SKM-1 treated with dmso at 0.1 percent for 144 hours (cell line): ENCODE measurements around the gene OR2V1.
"Not testable (repeated sequence)": the region's sequence is repeated elsewhere in the genome, so short reads cannot be mapped to it uniquely, and the experiment has no call there.

Experiments used
- DNase-seq: peaks from one replicate; lab custom pipeline; 2025; ENCODE audit not compliant: unreplicated experiment; lab: John Stamatoyannopoulos, UW

The OR2V1 gene

DNA sequence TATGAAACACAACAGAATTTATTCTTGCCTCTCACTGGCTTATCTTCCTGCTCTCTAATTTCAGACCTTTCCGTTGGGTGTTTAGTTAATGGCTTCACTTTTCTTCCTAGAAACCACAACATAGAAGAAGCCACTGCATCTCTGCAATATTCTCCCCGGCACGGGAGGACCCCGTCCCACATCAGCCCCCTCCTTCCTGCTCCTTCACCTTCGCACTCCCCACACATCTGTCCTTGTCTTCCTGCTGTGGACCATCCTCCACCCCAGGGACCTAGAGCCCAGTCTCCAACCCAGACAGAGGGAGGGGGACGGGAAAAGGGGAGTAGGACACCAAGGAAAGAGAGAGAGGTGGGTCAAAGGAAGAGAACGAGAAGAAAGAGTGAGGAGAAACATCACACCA lies 1.4 kb downstream of the OR2V1 start:
- DNase-seq: no peak

DNA sequence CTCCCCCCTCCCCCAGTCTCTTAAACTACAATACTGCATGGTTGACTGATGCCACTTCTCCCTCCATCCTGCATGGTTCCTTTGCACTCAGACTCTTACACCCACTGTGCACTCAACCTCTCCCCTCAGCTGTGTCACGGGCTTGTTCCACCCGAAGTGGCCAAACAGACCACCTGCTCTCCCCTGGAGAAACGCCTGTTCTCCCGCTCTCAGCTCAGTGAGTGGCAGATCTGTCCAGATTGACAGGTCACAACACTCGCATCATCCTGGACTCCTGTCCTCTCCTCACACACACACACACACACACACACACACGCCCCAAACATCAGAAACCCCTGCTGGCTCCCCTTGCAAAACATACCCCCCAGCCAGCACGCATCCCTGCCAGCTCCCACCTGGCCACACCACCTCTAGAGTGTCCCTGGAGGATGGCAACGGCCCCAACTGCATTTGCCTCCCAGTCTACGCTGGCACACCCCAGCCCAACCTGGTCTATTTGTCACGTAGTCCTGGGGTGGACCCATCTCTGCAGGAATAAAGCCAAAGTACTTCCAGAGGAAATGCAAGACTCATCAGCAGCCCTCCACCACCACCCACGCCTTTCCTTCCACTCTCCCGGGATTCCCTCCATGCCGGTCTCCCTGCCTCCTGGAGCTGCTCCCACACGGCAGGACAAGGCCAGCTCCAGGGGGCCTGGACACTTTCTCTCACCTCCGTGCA lies 2.9 kb downstream of the OR2V1 start:
- DNase-seq: no peak

DNA sequence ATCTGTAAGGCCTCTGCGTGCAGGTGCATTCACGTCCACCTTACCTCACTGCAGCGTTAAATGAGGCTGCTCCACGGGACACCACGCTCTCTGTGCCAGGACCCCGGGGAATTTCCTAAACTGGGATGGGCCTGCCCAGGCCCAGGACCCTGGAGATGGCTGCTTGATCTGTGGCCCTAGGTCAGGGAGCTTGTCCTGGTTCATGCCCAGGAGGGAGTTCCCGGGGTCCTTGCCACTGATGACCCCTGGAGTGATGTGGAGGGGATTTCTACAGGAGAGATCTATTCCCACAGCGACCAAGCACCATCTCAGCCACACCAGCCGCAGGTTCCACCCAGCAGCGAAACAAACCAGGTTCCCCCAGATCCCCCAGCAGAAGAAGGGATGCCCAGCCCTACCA lies 3.5 kb downstream of the OR2V1 start:
- DNase-seq: no peak

DNA sequence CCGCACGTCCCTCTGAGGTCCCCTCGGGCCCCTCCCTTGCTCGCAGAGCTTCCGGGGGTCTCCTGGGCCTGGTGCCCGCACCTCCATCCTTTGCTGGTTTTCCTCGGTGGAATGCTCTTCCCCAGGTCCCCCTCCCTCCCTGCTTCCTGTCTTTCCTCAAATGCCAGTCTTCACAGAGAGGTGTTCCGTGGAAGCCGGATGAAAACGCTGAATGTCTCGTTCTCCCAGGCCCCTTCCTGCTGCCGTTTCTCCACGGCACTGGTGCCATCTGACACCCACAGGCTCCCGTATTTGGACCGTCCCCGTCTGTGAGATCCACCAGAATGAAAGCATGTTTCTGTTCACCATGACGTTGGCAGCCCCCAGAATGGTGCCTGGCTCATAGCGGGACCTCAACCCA lies 4.1 kb downstream of the OR2V1 start:
- DNase-seq: no peak

DNA sequence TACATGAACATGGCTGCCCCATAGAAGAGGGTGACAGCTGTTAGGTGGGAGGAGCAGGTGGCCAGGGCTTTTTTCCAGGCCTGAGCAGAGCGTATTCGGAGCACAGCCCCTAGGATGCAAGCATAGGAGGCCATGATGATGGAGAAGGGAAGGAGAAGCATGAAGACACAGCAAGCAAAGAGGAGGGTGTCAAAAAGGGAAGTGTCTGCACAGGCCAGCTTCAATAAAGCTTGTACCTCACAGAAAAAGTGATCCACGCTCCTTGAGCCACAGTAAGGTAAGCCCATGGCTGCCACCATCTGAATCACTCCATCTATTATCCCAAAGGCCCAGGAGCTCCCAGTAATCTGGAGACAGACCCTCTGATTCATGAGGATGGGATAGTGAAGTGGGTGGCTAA lies 6.4 kb downstream of the OR2V1 start:
- no peak for DNase-seq

DNA sequence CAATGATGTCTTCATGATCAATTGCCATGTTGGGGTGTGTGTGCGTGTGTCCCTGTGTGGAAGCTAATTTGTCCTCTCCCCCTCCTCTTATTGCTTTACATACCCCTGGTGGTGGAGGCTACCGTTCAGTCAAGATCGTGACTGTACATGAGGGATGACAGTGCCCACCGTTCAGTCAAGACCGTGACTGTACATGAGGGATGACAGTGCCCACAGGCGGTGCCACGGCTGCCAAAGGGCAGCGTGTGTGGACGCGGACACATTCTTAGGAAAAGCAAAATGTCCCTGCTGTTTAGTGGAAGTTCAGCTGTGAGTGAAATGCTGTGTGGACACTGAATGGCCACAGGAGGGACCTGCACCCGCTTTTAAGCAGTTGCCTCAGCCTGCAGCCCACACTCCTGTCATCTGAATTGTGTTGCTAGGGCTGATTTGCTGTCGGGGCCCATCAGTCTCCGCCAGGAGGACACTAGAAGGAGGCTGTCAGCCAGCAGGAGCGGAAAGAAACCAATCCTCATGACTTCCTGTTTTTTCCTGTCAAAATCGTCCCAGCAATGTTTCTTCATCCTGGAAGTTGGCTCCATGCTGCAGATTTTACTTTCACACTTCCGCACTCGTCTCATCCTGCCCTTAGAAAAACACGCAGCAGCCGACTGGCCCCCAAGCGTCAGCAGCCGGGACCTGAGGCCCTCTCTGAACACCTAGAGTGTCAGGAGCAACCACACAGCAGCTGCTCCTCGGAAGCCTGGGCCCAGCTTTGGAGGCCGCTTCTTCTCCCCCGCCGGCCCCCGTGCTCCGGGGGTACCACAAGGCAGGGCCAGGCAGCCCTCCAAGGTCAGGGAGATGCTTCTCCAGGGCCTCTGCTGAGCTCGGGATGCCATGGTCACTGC lies 9.1 kb downstream of the OR2V1 start:
- DNase-seq: no peak

DNA sequence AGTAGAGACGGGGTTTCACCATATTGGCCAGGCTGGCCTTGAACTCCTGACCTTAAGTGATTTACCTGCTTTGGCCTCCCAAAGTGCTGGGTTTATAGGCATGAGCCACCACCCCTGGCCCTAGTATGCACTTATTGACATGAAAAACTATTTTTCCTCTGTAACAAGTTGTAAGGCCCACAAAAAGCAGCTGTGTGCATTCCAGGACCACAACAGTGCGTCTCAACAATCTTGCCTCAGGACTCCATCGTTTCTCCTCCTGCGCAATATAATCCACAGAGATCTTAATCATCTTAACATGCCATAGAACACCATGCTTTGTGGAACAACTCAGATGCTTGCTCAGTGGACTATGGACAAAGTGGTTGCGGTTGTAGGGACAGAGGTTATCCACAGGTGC lies 10.2 kb downstream of the OR2V1 start:
- DNase-seq: no peak

DNA sequence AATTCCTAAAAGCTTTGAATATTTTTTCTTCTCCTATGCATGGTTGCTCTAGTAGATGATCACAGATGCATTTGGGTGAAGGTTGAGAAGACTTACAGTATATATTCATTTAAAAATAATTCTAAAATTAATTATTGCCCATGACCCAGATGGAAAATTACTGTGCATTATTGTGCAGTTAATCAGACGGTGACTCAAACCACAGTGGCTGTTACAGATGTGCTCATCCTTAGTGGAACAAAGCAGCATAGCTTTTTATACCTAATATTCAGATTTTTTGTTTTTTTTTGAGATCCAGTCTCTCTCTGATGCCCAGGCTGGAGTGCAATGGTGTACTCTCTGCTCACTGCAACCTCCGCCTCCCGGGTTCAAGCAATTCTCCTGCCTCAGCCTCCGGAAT lies 10.7 kb downstream of the OR2V1 start:
- DNase-seq: no peak

DNA sequence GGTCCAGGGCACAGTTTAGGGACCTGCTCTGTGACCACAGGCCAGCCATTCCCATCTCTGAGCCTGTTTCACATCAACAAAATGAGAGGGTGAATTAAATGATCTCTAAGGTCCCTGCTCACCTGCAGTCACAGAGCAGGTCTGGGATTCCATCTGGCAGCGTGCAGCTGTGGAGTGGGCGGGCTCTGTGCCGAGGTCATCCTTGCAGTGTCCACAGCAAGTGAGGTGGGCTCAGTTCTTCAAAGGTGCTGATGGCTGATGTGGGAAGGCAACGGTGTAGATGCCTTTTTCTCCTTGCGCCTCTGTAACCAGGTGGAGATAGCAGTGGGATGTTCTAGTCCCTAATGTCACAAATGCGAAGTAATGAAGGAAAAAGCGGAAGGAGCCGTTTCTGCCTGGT lies 11.9 kb downstream of the OR2V1 start:
- no peak for DNase-seq

DNA sequence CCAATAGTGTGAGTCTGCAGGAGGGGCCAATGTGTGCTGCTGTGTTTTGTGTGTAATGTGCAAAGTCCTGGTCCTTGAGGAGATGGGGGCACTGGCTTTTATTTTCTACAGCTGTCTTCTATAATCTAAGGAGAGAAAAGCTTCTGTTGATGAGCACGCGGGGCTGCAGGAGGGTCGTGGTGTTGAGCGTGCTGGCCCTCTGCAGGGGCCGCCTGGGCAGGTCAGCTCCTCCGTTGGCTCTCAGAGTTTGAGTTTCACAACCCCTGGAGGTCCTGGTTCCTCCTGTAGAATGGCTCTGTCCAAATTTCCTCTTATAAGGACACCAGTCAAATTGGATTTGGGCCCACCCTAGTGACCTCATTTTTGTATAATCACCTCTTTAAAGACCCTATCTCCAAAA lies 12.6 kb downstream of the OR2V1 start:
- no peak for DNase-seq

DNA sequence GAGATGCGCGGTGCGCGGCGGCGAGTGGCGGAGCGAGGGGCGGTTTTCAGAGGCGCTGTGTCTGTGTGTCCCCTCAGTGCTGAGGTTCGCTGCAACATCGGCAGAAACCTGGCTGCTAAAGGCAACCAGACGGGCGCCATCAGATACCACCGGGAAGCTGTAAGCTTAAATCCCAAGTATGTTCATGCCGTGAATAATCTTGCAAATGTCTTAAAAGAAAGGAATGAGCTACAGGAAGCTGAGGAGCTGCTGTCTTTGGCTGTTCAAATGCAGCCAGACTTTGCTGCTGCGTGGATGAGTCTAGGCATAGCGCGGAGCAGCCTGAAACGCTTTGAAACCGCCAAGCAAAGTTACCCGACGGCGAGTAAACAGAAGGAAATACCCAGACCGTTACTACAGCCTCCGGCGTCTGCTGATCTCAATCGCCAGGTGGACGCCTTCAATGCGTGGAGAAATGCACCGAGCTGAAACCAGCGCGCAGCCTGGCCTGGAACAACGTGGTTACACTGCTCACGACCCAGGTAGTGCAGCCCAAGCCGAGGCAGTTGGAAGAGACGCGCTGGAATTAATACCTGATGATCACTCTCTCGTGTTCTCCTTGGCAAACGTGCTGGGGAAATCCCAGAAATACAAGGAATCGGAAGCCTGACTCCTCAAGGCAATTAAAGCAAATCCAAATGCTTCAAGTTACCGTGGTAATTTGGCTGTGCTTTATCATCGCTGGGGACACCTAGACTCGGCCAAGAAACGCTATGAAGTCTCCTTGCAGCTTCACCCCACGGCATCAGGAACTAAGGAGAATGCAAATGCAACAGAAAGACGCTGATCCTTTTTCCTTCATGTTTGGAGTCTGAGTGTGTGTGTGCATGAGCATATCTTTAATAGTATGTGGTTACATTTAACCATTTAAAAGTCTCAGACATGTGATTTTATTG lies 15.9 kb downstream of the OR2V1 start:
- no peak for DNase-seq

DNA sequence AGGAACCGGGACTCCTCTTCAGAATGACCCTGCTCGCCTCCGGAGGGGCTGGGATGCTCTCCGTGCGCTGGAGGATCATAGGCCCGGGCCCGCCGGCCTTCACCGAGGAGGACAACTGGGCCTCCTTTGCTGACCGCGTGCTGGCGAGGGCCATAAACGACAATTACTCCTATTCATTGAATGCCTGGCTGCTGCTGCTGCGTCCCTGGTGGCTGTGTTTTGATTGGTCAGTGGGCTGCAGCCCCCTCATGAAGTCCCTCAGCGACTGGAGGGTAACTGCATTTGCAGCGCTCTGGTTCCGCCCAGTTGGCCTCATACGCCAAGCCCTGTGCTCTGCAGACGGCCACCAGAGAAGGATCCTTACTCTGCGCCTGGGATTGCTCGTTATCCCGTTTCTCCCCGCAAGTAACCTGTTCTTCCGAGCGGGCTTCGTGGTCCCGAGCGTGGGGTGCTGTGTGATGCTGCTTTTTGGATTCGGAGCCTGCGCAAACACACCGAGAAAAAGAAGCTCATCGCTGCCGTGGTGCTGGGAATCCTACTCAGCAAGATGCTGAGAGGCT lies 16.6 kb downstream of the OR2V1 start:
- DNase-seq: no peak

DNA sequence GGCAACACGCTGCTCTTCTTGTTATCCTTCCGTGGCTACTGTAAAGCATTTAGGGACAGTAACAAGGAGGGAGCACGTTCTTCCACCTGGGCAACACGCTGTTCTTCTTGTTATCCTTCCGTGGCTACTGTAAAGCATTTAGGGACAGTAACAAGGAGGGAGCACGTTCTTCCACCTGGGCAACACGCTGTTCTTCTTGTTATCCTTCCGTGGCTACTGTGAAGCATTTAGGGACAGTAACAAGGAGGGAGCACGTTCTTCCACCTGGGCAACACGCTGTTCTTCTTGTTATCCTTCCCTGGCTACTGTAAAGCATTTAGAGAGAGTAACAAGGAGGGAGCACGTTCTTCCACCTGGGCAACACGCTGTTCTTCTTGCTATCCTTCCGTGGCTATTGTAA lies 17.4 kb downstream of the OR2V1 start:
- DNase-seq: not testable (repeated sequence)

DNA sequence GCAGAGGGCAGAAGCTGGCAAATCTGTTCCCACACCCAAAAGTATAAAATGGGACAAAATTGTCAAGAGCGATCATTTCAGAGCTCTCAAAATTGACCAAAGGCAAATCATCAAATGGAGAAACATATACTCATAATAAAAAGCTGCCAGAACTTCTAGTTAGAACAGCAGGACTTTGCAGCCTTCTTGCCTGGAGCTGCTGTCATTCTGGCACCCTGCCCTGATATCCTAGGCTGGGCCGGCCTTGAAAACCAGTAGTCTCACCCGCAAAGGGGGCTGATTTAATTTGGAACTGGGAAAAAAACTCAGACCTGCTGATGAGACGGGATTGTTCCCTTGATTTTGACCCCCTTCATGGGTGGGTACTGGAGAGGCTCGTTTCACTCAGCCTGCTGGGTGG lies 18.5 kb downstream of the OR2V1 start:
- no peak for DNase-seq

DNA sequence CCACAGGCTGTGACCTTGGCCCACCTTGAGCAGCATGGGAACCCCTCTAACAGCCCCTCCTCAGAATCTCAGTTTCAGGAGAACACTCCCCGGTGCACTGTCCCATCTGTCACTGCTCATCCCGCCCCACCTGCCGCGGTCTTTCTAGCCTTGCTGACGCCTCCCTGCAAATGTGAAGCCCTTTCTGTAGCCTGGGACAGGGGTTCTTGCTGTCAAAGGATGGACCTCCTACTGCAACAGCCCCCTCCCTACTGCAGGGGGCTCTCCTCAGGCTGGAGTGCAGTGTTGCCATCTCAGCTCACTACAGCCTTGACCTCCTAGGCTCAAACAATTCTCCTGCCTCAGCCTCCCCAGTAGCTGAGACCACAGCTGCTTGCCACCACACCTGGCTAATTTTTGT lies 20.0 kb downstream of the OR2V1 start:
- DNase-seq: no peak

DNA sequence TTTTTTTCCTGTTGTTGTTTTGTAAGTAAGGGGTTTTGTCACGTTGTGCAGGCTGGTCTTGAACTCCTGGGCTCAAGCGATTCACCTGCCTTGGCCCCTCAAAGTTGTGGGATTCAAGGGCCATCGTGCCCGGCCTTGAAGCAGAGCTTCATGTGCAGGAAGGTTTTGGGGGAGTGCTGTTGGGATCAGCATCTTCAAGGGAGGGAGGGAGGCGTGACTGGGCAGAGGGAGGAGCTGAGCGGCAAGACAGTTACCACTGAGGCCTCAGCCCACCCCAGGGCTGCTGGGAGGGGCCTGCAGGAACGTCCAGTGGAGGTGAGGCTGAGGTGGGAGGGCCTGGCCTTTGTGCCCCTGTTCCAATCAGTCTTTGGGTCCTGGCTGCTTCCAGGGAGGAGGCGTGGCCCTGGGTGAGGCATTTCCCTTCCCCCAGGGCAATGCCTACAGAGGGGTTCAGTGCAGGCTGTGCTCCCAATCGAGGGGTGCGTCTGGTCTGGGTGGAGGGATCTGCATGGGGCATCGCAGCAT lies 21.4 kb downstream of the OR2V1 start:
- no peak for DNase-seq

DNA sequence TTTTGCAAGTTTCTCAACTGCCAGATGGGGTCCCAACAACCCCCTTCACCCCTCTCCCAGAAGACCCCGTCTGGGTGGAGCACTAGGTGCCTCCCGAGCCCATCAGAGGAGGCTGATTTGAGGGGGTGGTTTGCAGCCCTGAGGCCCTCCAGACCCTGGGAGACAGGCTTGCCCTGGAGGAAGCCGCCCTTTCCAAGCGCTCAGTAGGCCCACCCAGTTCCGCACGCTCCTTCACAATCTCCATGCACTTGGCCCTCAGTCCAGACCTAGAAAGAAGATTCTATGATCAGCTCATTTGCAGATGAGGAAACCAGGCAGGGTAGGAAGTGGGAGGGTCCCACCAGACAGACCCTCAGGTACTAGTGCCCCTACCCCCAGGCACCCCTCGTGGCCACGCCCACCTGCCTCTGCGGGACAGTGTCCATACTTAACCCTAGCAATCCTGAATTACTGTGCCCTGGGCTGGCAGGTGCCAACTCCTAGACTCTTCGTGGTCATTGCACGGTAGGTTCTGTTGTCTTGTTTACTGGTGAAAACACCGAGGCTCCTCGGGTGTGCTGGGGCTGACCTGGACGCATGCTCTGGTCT lies 22.3 kb downstream of the OR2V1 start:
- DNase-seq: no peak

DNA sequence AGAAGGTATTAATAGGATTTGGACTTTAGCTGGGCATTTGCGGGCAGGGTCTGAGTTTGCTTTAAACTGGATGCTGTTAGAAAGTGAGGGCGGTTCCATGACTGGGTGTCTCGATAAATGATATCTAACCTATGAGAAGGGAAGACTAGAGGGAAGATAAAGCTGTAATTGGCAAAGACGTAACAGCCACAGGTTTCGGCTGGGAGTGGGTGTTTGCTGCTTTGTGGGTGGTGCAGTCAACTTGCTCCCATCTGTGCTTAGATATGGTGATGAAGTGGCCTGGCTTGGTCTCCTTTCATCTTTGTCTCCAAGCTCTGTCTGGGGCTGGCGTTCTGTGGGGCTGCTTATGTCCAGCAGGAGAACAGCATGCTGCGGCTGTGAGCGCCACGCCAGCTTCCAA lies 23.3 kb downstream of the OR2V1 start:
- no peak for DNase-seq

DNA sequence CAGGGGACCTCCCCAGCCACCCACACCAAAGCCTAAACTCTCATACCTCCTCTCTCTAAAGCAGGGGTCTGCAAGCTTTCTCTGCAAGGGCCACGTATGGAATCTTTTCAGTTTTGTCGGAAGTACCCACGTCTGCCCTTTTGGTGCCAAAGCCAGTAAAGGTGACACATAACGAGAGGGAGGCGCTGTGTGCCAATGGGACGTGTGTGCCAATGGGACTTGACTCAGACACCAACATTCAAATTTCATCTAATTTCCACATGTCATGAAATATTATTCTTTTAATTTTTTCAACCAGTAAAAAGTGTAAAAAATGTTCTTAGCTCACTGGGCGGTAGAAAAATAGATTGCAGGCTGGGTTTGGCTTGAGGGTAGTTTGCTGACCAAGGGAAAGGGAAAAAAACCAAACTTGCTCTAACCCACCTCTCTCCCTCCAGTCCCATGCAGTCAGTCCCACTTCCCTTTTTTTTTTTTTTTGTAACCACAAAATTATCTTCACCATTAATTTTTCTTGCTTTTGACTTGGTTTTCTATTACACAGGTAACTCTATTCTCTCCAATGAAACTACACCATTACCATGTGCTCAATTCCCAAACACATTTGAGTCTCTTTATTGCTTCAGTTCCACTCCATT lies 25.5 kb downstream of the OR2V1 start:
- peak; percentile 52 for DNase-seq
